ENCODE measurements around the gene AMIGO1.
"Not testable (repeated sequence)": the region's sequence is repeated elsewhere in the genome, so short reads cannot be mapped to it uniquely, and the experiment has no call there.

Gene AMIGO1

GRCh38 chr1:109477821-109478220, 31.7 kb downstream of the AMIGO1 start:
- DNase-seq (ENCODE audit: low spot score) = no peak

GRCh38 chr1:109476825-109477224, 32.7 kb downstream of the AMIGO1 start:
- Mint-ChIP-seq H3K9me3 (no peaks in the 10 kb centered on the region), H3K36me3 (ENCODE audit: low read depth) (no peaks in the 10 kb centered on the region), H3K27me3 (ENCODE audit: low read depth) (peaks cover 45% of the 10 kb centered on the region), H3K4me1 (ENCODE audit: low read depth) (peaks cover 3% of the 10 kb centered on the region), H3K27ac (no peak overlapping the region), H3K4me3 (no peak overlapping the region)
- DNase-seq (ENCODE audit: low spot score) = no peak

More at GRCh38 chr1:109477821-109478220, 31.7 kb downstream of the AMIGO1 start:
- Mint-ChIP-seq H3K9me3 (no peaks in the 10 kb centered on the region), H3K36me3 (ENCODE audit: low read depth) (no peaks in the 10 kb centered on the region), H3K27me3 (ENCODE audit: low read depth) (peaks cover 50% of the 10 kb centered on the region), H3K27ac (no peak overlapping the region), H3K4me1 (ENCODE audit: low read depth) (peaks cover 6% of the 10 kb centered on the region), H3K4me3 (no peak overlapping the region)

GRCh38 chr1:109475261-109475660, 34.3 kb downstream of the AMIGO1 start:
- peaks cover 43% of the 10 kb centered on the region for H3K27me3 Mint-ChIP-seq (ENCODE audit: low read depth)
- no peaks in the 10 kb centered on the region for H3K9me3 Mint-ChIP-seq
- peaks cover 3% of the 10 kb centered on the region for H3K4me1 Mint-ChIP-seq (ENCODE audit: low read depth)
- no peak overlapping the region for H3K27ac Mint-ChIP-seq
- no peak for DNase-seq (ENCODE audit: low spot score)
- H3K4me3 Mint-ChIP-seq = no peak overlapping the region
- no peaks in the 10 kb centered on the region for H3K36me3 Mint-ChIP-seq (ENCODE audit: low read depth)

- H3K9me3 Mint-ChIP-seq = no peaks in the 10 kb centered on the region
- H3K27me3 Mint-ChIP-seq (ENCODE audit: low read depth) = peaks cover 43% of the 10 kb centered on the region
- no peak for DNase-seq (ENCODE audit: low spot score)
- H3K27ac Mint-ChIP-seq = no peak overlapping the region
- peaks cover 3% of the 10 kb centered on the region for H3K4me1 Mint-ChIP-seq (ENCODE audit: low read depth)
- no peaks in the 10 kb centered on the region for H3K36me3 Mint-ChIP-seq (ENCODE audit: low read depth)
- no peak overlapping the region for H3K4me3 Mint-ChIP-seq
Measured at GRCh38 chr1:109474697-109475096, 34.8 kb downstream of the AMIGO1 start.

GRCh38 chr1:109473284-109474057, 36.1 kb downstream of the AMIGO1 start:
- H3K27me3 Mint-ChIP-seq (ENCODE audit: low read depth) = peaks cover 45% of the 10 kb centered on the region
- not testable (repeated sequence) for H3K36me3 Mint-ChIP-seq (ENCODE audit: low read depth); H3K27ac Mint-ChIP-seq; H3K4me1 Mint-ChIP-seq (ENCODE audit: low read depth); H3K9me3 Mint-ChIP-seq; DNase-seq (ENCODE audit: low spot score); H3K4me3 Mint-ChIP-seq

- H3K27ac Mint-ChIP-seq = no peak overlapping the region
- no peaks in the 10 kb centered on the region for H3K36me3 Mint-ChIP-seq (ENCODE audit: low read depth)
- no peak for DNase-seq (ENCODE audit: low spot score)
- no peaks in the 10 kb centered on the region for H3K4me1 Mint-ChIP-seq (ENCODE audit: low read depth)
- peaks cover 52% of the 10 kb centered on the region for H3K27me3 Mint-ChIP-seq (ENCODE audit: low read depth)
- no peaks in the 10 kb centered on the region for H3K9me3 Mint-ChIP-seq
- H3K4me3 Mint-ChIP-seq = no peak overlapping the region
Measured at GRCh38 chr1:109472779-109473178, 36.7 kb downstream of the AMIGO1 start.

- Mint-ChIP-seq H3K36me3 (ENCODE audit: low read depth) (no peaks in the 10 kb centered on the region), H3K4me3 (no peak overlapping the region), H3K27me3 (ENCODE audit: low read depth) (peaks cover 61% of the 10 kb centered on the region), H3K4me1 (ENCODE audit: low read depth) (peaks cover 1% of the 10 kb centered on the region), H3K9me3 (no peaks in the 10 kb centered on the region), H3K27ac (no peak overlapping the region)
- no peak for DNase-seq (ENCODE audit: low spot score)
Measured at GRCh38 chr1:109470245-109470644, 39.3 kb downstream of the AMIGO1 start.

- H3K27me3 Mint-ChIP-seq (ENCODE audit: low read depth) = peaks cover 73% of the 10 kb centered on the region
- H3K36me3 Mint-ChIP-seq (ENCODE audit: low read depth) = no peaks in the 10 kb centered on the region
- H3K4me3 Mint-ChIP-seq = no peak overlapping the region
- no peak for DNase-seq (ENCODE audit: low spot score)
- no peaks in the 10 kb centered on the region for H3K9me3 Mint-ChIP-seq
- no peak overlapping the region for H3K27ac Mint-ChIP-seq
- peaks cover 1% of the 10 kb centered on the region for H3K4me1 Mint-ChIP-seq (ENCODE audit: low read depth)
Measured at GRCh38 chr1:109468903-109469302, 40.6 kb downstream of the AMIGO1 start.

GRCh38 chr1:109468061-109468460, 41.5 kb downstream of the AMIGO1 start:
- no peak overlapping the region for H3K4me3 Mint-ChIP-seq
- peaks cover 1% of the 10 kb centered on the region for H3K4me1 Mint-ChIP-seq (ENCODE audit: low read depth)
- H3K27ac Mint-ChIP-seq = no peak overlapping the region
- no peaks in the 10 kb centered on the region for H3K9me3 Mint-ChIP-seq
- no peaks in the 10 kb centered on the region for H3K36me3 Mint-ChIP-seq (ENCODE audit: low read depth)
- no peak for DNase-seq (ENCODE audit: low spot score)
- peaks cover 75% of the 10 kb centered on the region for H3K27me3 Mint-ChIP-seq (ENCODE audit: low read depth)

- Mint-ChIP-seq H3K27me3 (ENCODE audit: low read depth) (peaks cover 79% of the 10 kb centered on the region), H3K27ac (no peak overlapping the region), H3K4me3 (peak overlapping the region; percentile 13)
Measured at GRCh38 chr1:109467301-109467777, 42.2 kb downstream of the AMIGO1 start.

GRCh38 chr1:109466452-109467300, 42.9 kb downstream of the AMIGO1 start, which contains the start of gene SYPL2:
TSS of gene SYPL2 (plus strand) at chr1:109466546. CDS start at chr1:109466844, 298 bp downstream.
- peak within 1 kb of the TSS; percentile 63 for H3K4me3 Mint-ChIP-seq
- H3K9me3 Mint-ChIP-seq = no peaks in the 10 kb centered on the region
- H3K27ac Mint-ChIP-seq = no peak within 1 kb of the TSS
- H3K36me3 Mint-ChIP-seq (ENCODE audit: low read depth) = no peaks in the 10 kb centered on the region
- no peak for DNase-seq (ENCODE audit: low spot score)
- peaks cover 1% of the 10 kb centered on the region for H3K4me1 Mint-ChIP-seq (ENCODE audit: low read depth)
- H3K27me3 Mint-ChIP-seq (ENCODE audit: low read depth) = peaks cover 83% of the 10 kb centered on the region

More at GRCh38 chr1:109467301-109467777, 42.2 kb downstream of the AMIGO1 start:
- no peak for DNase-seq (ENCODE audit: low spot score)
- H3K4me1 Mint-ChIP-seq (ENCODE audit: low read depth) = peaks cover 1% of the 10 kb centered on the region
- H3K9me3 Mint-ChIP-seq = no peaks in the 10 kb centered on the region
- no peaks in the 10 kb centered on the region for H3K36me3 Mint-ChIP-seq (ENCODE audit: low read depth)

GRCh38 chr1:109466125-109466451, 43.4 kb downstream of the AMIGO1 start:
- Mint-ChIP-seq H3K4me3 (peak overlapping the region; percentile 63), H3K9me3 (no peaks in the 10 kb centered on the region), H3K27ac (no peak overlapping the region), H3K27me3 (ENCODE audit: low read depth) (peaks cover 86% of the 10 kb centered on the region), H3K4me1 (ENCODE audit: low read depth) (peaks cover 1% of the 10 kb centered on the region), H3K36me3 (ENCODE audit: low read depth) (no peaks in the 10 kb centered on the region)
- DNase-seq (ENCODE audit: low spot score) = no peak

- Mint-ChIP-seq H3K4me1 (ENCODE audit: low read depth) (no peaks in the 10 kb centered on the region), H3K4me3 (no peak overlapping the region), H3K27me3 (ENCODE audit: low read depth) (peaks cover 41% of the 10 kb centered on the region), H3K9me3 (peaks cover 24% of the 10 kb centered on the region), H3K27ac (no peak overlapping the region), H3K36me3 (ENCODE audit: low read depth) (no peaks in the 10 kb centered on the region)
- DNase-seq (ENCODE audit: low spot score) = no peak
Measured at GRCh38 chr1:109457819-109458218, 51.7 kb downstream of the AMIGO1 start.

- Mint-ChIP-seq H3K36me3 (ENCODE audit: low read depth) (no peaks in the 10 kb centered on the region), H3K4me3 (no peak overlapping the region), H3K27me3 (ENCODE audit: low read depth) (peaks cover 40% of the 10 kb centered on the region), H3K27ac (no peak overlapping the region), H3K4me1 (ENCODE audit: low read depth) (no peaks in the 10 kb centered on the region), H3K9me3 (peaks cover 24% of the 10 kb centered on the region)
- DNase-seq (ENCODE audit: low spot score) = no peak
Measured at GRCh38 chr1:109454497-109455133, 54.9 kb downstream of the AMIGO1 start.

Measured in T-helper 2 cell treated with Interferon-gamma antibody and Interleukin-4, amounts not matched to agents 5 μg/mL and 100 μg/mL, for 36 hours (primary cell).